ENCODE measurements around the gene CAVIN3. TPM values are rescaled to one million over a fixed set of nuclear protein-coding genes. Genes with fewer than 3 reads are reported as not detected.

CAVIN3 gene
- total and polyA plus RNA-seq, 2 of the 4 experiments (the other 2 are of a cell fraction) = 112 to 185 TPM

DNA sequence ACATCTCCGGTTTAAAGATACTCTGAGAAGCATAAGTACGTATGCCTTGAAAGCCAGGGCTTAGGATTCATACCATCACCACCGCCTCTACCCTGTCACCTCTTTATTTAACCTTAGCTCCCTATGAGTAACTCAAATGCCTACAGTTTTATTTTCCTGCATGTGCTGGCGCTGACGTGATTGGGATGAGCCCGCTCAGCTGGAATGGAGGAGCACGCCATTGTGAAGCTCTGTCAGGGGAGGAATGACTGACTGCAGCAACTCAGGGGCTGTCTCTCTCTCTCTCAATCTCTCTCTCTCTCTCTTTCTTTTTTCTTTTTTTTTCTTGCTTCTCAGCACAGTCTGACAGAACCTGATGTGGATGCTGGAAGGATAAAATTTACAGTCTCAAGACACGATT is 12.4 kb downstream of the CAVIN3 start:
- H3K4me2 ChIP-seq (ENCODE audit: low read depth, low read length) = peak overlapping the region; percentile 1; the same call in 1 of the 2 replicates
- no peak overlapping the region for H2BK5ac ChIP-seq (ENCODE audit: low read depth, low read length, poor library complexity, severe bottlenecking)
- no peak overlapping the region for H3K14ac ChIP-seq (replicated peaks; ENCODE audit: low read depth, low read length)
- no peak overlapping the region for H2BK15ac ChIP-seq (ENCODE audit: low read depth, low read length)
- peak; percentile 77 for DNase-seq
- no peak overlapping the region for H3K56ac ChIP-seq (ENCODE audit: extremely low read depth, insufficient read depth, low read length)
- no peak for TF ChIP-seq RCOR1 (IDR thresholded peaks at IDR 0.05; ENCODE audit: insufficient replicate concordance, low read length)
- TF ChIP-seq, protein P1, sequence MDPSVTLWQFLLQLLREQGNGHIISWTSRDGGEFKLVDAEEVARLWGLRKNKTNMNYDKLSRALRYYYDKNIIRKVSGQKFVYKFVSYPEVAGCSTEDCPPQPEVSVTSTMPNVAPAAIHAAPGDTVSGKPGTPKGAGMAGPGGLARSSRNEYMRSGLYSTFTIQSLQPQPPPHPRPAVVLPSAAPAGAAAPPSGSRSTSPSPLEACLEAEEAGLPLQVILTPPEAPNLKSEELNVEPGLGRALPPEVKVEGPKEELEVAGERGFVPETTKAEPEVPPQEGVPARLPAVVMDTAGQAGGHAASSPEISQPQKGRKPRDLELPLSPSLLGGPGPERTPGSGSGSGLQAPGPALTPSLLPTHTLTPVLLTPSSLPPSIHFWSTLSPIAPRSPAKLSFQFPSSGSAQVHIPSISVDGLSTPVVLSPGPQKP (IDR thresholded peaks at IDR 0.05; ENCODE audit: borderline replicate concordance, low read depth, low read length) = no peak
- TF ChIP-seq FOS (IDR thresholded peaks at IDR 0.05; ENCODE audit: low read depth, low read length) = 0 out of 2 replicates have a peak, but pooled peaks have one; percentile 12
- peak; percentile 80 for TF ChIP-seq BHLHE40 (IDR thresholded peaks at IDR 0.05; ENCODE audit: low read depth, low read length)
- dilution Hi-C loops (cut with HindIII; ENCODE audit: low sequenced_read_pairs, unreplicated experiment) = no loop called here
- ChIA-PET CTCF (interaction anchor here (0.8 to 1.6 kb wide), 4 partner anchors 10 to 56 kb away, joined by 3 to 12 read pairs (median 4); no protein-coding TSS in a partner anchor), POLR2A (ENCODE audit: unreplicated experiment) (interaction anchor here (0.9 kb wide), 1 partner anchor 13 kb away, joined by 3 read pairs; the partner anchor contains the start of gene CAVIN3)
- no peak overlapping the region for H3K9ac ChIP-seq (ENCODE audit: low read depth, low read length)
- H2BK20ac ChIP-seq (ENCODE audit: low read depth, low read length) = no peak overlapping the region
- H3K23ac ChIP-seq (ENCODE audit: low read depth, low read length) = no peak overlapping the region
- H2AFZ ChIP-seq (replicated peaks; ENCODE audit: low read length, poor library complexity) = peak overlapping the region; percentile 11
- no peaks in the 10 kb centered on the region for H4K20me1 ChIP-seq (ENCODE audit: insufficient read depth, low read length)
- H3K9me1 ChIP-seq (ENCODE audit: insufficient read depth, low read length) = no peaks in the 10 kb centered on the region
- no peak overlapping the region for H2BK120ac ChIP-seq (ENCODE audit: low read depth, low read length)
- H3K18ac ChIP-seq (ENCODE audit: low read depth, low read length) = no peak overlapping the region
- no peak overlapping the region for H3K4me3 ChIP-seq (ENCODE audit: insufficient read depth, low read depth, low read length)
- no peaks in the 10 kb centered on the region for H3K4me1 ChIP-seq (ENCODE audit: control insufficient read depth, insufficient read depth, low read length)
- no peak overlapping the region for H2AK9ac ChIP-seq (replicated peaks; ENCODE audit: low read depth, low read length, poor library complexity)
- no peak overlapping the region for H4K5ac ChIP-seq (ENCODE audit: low read depth, low read length)
- intact Hi-C loops (cut with micrococcal nuclease) = no loop called here
- no peak overlapping the region for H3K27ac ChIP-seq (ENCODE audit: insufficient read depth, low read length)
- no peaks in the 10 kb centered on the region for H3K36me3 ChIP-seq (ENCODE audit: control insufficient read depth, insufficient read depth, low read length)
- no peak overlapping the region for H3K4ac ChIP-seq (ENCODE audit: low read depth, low read length)
- no CpG with 5 or more reads among the region's 8 CpGs for WGBS, 2 experiments (ENCODE audit: extremely low coverage in 2 of 2, insufficient read length in 1 of 2)
- no peak overlapping the region for H4K91ac ChIP-seq (ENCODE audit: insufficient read depth, low read depth, low read length)
- no TSS peak for BruUV-seq (replicated peaks)
- no peak overlapping the region for H2AK5ac ChIP-seq (ENCODE audit: low read depth, low read length)
- H3K79me1 ChIP-seq (ENCODE audit: low read depth in 1 of 2, low read length in 2 of 2) = no peaks in the 10 kb centered on the region
- in situ Hi-C loops (cut with MboI; ENCODE audit: low sequenced_read_pairs) = loop anchor here (25.0 kb wide), 1 partner anchor 696 kb away; no protein-coding TSS in a partner anchor
- H4K8ac ChIP-seq (ENCODE audit: low read depth in 2 of 2, low read length in 2 of 2) = no peak overlapping the region
- ATAC-seq (ENCODE audit: low read depth) = peak; percentile 91
- H3K27me3 ChIP-seq (ENCODE audit: control insufficient read depth, insufficient read depth, low read length) = peaks cover 2% of the 10 kb centered on the region; the same call in 1 of the 2 replicates
- no peaks in the 10 kb centered on the region for H3K9me3 ChIP-seq (ENCODE audit: control insufficient read depth, insufficient read depth, low read length)
